NT2/D1 (cell line): ENCODE measurements around the gene M1AP.

Experiments
- SUZ12 ChIP-seq: IDR thresholded peaks from 2 replicates; pipeline ENCODE4 v1.6.1; 2011; ENCODE audit not compliant: insufficient read length, insufficient read depth; ENCODE audit errors: extremely low read depth
- YY1 ChIP-seq: IDR thresholded peaks from 2 replicates; pipeline ENCODE4 v1.6.1; 2011; ENCODE audit not compliant: insufficient read length, insufficient read depth
- ZNF274 ChIP-seq: IDR thresholded peaks from 2 replicates; pipeline ENCODE4 v1.6.1; 2011; ENCODE audit warnings: mild to moderate bottlenecking, low read depth, low read length

DNA sequence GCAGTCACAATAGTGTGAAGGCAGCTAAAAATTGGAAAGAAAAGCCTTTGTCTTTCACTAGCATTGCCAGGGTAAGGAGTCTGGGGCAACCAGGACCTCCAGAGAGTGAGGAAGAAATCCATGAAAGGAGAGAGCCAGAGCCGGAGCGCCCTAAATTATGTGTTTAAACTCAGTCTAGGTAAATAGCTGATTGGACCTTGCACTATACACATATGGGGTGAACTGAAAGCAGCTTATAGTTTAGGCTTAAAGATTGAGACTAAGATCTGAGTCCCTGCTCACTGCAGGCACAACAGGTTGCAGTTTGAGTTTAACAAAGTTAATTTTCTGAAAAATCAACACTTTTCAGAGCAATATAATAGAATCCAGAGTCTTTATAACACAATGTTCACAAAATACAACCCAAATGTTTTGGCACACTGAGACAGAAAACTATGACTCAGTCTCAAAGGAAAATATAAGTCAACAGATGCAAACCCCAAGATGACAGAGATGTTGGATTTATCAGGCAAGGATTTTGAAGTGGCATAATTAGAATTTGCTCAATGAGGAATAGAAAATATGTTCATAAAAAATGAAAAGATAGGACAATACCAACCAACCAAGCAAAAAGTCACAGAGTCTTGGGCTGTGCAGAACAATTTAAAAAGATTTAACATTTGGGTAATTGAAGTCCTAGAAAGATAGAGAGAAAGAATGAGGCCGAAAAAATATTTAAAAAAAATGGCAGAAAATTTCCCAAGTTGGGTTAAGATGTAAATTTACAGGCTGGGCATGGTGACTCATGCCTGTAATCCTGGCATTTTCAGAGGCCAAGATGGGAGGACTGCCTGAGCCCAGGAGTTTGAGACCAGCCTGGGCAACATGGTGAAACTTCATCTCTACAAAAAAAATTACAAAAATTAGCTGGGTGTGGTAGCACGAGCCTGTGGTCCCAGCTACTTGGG, 54.0 kb downstream of the M1AP start:
- TF ChIP-seq ZNF274, result no peak
- TF ChIP-seq SUZ12, result no peak
- TF ChIP-seq YY1, result no peak
